ENCODE measurements around the gene ADGRL1.
"Not testable (repeated sequence)": the region's sequence is repeated elsewhere in the genome, so short reads cannot be mapped to it uniquely, and the experiment has no call there.

ADGRL1 gene

GRCh38 chr19:14217886-14218285, 11.9 kb upstream of the ADGRL1 start:
- DNase-seq, result not testable (repeated sequence)

GRCh38 chr19:14214580-14214979, 8.6 kb upstream of the ADGRL1 start:
- no peak for DNase-seq

- not testable (repeated sequence) for DNase-seq
Measured at GRCh38 chr19:14210182-14210581, 4.2 kb upstream of the ADGRL1 start.

GRCh38 chr19:14209401-14209800, 3.4 kb upstream of the ADGRL1 start:
- DNase-seq, result not testable (repeated sequence)

GRCh38 chr19:14208496-14208895, 2.5 kb upstream of the ADGRL1 start:
- DNase-seq, result not testable (repeated sequence)

- not testable (repeated sequence) for DNase-seq
Measured at GRCh38 chr19:14207796-14208195, 1.8 kb upstream of the ADGRL1 start.

GRCh38 chr19:14206737-14207726, 1.1 kb upstream of the ADGRL1 start:
- DNase-seq, result peak; percentile 40

GRCh38 chr19:14206308-14206707, 339 bp upstream of the ADGRL1 start:
- not testable (repeated sequence) for DNase-seq

GRCh38 chr19:14204676-14205451, 1.1 kb downstream of the ADGRL1 start:
- DNase-seq, result not testable (repeated sequence)

- DNase-seq, result not testable (repeated sequence)
Measured at GRCh38 chr19:14204219-14204618, 1.8 kb downstream of the ADGRL1 start.

- not testable (repeated sequence) for DNase-seq
Measured at GRCh38 chr19:14203788-14204187, 2.2 kb downstream of the ADGRL1 start.

- no peak for DNase-seq
Measured at GRCh38 chr19:14203177-14203576, 2.8 kb downstream of the ADGRL1 start.

- DNase-seq, result not testable (repeated sequence)
Measured at GRCh38 chr19:14201481-14201880, 4.5 kb downstream of the ADGRL1 start.

- not testable (repeated sequence) for DNase-seq
Measured at GRCh38 chr19:14200147-14200841, 5.7 kb downstream of the ADGRL1 start.

- no peak for DNase-seq
Measured at GRCh38 chr19:14198384-14199376, 7.3 kb downstream of the ADGRL1 start.

- DNase-seq, result no peak
Measured at GRCh38 chr19:14197882-14198281, 8.1 kb downstream of the ADGRL1 start.

- not testable (repeated sequence) for DNase-seq
Measured at GRCh38 chr19:14197288-14197687, 8.7 kb downstream of the ADGRL1 start.

- not testable (repeated sequence) for DNase-seq
Measured at GRCh38 chr19:14196105-14196504, 9.9 kb downstream of the ADGRL1 start.

GRCh38 chr19:14195216-14195615, 10.8 kb downstream of the ADGRL1 start:
- not testable (repeated sequence) for DNase-seq

GRCh38 chr19:14189415-14189814, 16.6 kb downstream of the ADGRL1 start:
- DNase-seq, result no peak

- not testable (repeated sequence) for DNase-seq
Measured at GRCh38 chr19:14188086-14188485, 17.9 kb downstream of the ADGRL1 start.

GRCh38 chr19:14187561-14187960, 18.4 kb downstream of the ADGRL1 start:
- no peak for DNase-seq
